ENCODE measurements around the gene KAT5. TPM values are rescaled to one million over a fixed set of nuclear protein-coding genes. Genes with fewer than 3 reads are reported as not detected.
A peak's percentile ranks its signal among the peaks of the same experiment; 100 is the strongest.

Gene KAT5
- total and polyA plus RNA-seq, 2 of the 13 experiments (the other 11 are each of a cell fraction or from before 2014, with no cell fraction given): 35.2 to 48.3 TPM

DNA sequence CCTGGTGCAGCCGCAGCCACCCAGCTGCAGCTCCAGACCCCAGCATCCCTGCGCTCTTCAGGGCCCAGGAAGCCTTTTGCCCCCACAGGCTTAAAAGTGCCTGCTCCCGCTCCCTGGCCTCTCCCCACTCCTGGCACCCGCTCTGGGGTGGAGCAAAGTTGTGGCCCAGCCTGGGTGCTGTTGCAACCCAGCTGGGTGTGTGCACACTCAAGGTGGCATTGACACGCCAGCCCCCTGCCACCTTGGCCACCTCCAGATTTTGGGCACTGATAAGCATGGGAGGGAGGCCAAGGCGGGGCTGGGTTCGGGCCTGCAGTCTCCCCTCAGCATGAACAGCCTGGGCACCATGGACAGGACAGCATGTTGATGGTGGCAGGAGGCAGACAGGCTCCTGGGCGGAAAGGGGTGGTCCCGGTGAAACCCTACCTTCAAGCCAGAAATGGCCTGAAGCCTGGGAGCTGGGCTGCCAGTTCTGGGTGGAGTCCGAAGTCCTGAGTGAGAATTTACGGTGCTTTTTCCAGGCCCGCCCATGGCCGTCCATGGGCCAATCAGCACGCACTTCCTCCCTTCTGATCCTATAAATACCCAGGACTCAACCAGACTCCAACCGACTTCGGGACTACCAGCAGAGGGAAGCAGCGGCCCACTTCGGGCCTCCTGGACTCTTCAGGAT, 32.1 kb downstream of the KAT5 start (continued):
- TF ChIP-seq, protein P1, sequence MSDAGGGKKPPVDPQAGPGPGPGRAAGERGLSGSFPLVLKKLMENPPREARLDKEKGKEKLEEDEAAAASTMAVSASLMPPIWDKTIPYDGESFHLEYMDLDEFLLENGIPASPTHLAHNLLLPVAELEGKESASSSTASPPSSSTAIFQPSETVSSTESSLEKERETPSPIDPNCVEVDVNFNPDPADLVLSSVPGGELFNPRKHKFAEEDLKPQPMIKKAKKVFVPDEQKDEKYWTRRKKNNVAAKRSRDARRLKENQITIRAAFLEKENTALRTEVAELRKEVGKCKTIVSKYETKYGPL (CRISPR knock-in tag; IDR thresholded peaks at IDR 0.05): no peak
- TF ChIP-seq ZNF546 (CRISPR knock-in tag; conservative IDR thresholded peaks at IDR 0.05) (no peak), TBL1XR1 (IDR thresholded peaks at IDR 0.05; ENCODE audit: borderline replicate concordance, low read length, partially characterized antibody) (no peak), ZBTB7B (CRISPR knock-in tag; IDR thresholded peaks at IDR 0.05) (0 out of 2 replicates have a peak, but pooled peaks have one; percentile 25), TBX2 (CRISPR knock-in tag; IDR thresholded peaks at IDR 0.05; ENCODE audit: borderline replicate concordance) (0 out of 2 replicates have a peak, but pooled peaks have one; percentile 39), ZNF773 (CRISPR knock-in tag; IDR thresholded peaks at IDR 0.05; ENCODE audit: borderline replicate concordance) (no peak), ZSCAN12 (CRISPR knock-in tag; IDR thresholded peaks at IDR 0.05) (no peak), SP2 (CRISPR knock-in tag; IDR thresholded peaks at IDR 0.05) (peak; percentile 67), ZNF841 (CRISPR knock-in tag; IDR thresholded peaks at IDR 0.05; ENCODE audit: borderline replicate concordance) (no peak), MATR3 (CRISPR knock-in tag; IDR thresholded peaks at IDR 0.05) (no peak), ZNF17 (CRISPR knock-in tag; IDR thresholded peaks at IDR 0.05) (no peak), MXI1 (IDR thresholded peaks at IDR 0.05; ENCODE audit: borderline replicate concordance, low read depth, low read length) (no peak; the same call in 2 of the 3 replicates), ZFYVE20 (CRISPR knock-in tag; IDR thresholded peaks at IDR 0.05; ENCODE audit: borderline replicate concordance, low read depth) (no peak), FOXO1 (CRISPR knock-in tag; IDR thresholded peaks at IDR 0.05) (no peak), ZNF782 (CRISPR knock-in tag; IDR thresholded peaks at IDR 0.05; ENCODE audit: borderline replicate concordance) (no peak), HMGA1 (CRISPR knock-in tag; conservative IDR thresholded peaks at IDR 0.05) (no peak), WIZ (CRISPR knock-in tag; IDR thresholded peaks at IDR 0.05) (no peak)
- TF ChIP-seq, protein P2, sequence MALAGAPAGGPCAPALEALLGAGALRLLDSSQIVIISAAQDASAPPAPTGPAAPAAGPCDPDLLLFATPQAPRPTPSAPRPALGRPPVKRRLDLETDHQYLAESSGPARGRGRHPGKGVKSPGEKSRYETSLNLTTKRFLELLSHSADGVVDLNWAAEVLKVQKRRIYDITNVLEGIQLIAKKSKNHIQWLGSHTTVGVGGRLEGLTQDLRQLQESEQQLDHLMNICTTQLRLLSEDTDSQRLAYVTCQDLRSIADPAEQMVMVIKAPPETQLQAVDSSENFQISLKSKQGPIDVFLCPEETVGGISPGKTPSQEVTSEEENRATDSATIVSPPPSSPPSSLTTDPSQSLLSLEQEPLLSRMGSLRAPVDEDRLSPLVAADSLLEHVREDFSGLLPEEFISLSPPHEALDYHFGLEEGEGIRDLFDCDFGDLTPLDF (CRISPR knock-in tag; IDR thresholded peaks at IDR 0.05): no peak
- TF ChIP-seq, protein P3, sequence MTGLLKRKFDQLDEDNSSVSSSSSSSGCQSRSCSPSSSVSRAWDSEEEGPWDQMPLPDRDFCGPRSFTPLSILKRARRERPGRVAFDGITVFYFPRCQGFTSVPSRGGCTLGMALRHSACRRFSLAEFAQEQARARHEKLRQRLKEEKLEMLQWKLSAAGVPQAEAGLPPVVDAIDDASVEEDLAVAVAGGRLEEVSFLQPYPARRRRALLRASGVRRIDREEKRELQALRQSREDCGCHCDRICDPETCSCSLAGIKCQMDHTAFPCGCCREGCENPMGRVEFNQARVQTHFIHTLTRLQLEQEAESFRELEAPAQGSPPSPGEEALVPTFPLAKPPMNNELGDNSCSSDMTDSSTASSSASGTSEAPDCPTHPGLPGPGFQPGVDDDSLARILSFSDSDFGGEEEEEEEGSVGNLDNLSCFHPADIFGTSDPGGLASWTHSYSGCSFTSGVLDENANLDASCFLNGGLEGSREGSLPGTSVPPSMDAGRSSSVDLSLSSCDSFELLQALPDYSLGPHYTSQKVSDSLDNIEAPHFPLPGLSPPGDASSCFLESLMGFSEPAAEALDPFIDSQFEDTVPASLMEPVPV (CRISPR knock-in tag; IDR thresholded peaks at IDR 0.05): 0 out of 2 replicates have a peak, but pooled peaks have one; percentile 25
- TF ChIP-seq, protein P4, sequence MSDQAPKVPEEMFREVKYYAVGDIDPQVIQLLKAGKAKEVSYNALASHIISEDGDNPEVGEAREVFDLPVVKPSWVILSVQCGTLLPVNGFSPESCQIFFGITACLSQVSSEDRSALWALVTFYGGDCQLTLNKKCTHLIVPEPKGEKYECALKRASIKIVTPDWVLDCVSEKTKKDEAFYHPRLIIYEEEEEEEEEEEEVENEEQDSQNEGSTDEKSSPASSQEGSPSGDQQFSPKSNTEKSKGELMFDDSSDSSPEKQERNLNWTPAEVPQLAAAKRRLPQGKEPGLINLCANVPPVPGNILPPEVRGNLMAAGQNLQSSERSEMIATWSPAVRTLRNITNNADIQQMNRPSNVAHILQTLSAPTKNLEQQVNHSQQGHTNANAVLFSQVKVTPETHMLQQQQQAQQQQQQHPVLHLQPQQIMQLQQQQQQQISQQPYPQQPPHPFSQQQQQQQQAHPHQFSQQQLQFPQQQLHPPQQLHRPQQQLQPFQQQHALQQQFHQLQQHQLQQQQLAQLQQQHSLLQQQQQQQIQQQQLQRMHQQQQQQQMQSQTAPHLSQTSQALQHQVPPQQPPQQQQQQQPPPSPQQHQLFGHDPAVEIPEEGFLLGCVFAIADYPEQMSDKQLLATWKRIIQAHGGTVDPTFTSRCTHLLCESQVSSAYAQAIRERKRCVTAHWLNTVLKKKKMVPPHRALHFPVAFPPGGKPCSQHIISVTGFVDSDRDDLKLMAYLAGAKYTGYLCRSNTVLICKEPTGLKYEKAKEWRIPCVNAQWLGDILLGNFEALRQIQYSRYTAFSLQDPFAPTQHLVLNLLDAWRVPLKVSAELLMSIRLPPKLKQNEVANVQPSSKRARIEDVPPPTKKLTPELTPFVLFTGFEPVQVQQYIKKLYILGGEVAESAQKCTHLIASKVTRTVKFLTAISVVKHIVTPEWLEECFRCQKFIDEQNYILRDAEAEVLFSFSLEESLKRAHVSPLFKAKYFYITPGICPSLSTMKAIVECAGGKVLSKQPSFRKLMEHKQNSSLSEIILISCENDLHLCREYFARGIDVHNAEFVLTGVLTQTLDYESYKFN (CRISPR knock-in tag; conservative IDR thresholded peaks at IDR 0.05): no peak; the same call in 1 of the 2 replicates
- TF ChIP-seq, protein P5, sequence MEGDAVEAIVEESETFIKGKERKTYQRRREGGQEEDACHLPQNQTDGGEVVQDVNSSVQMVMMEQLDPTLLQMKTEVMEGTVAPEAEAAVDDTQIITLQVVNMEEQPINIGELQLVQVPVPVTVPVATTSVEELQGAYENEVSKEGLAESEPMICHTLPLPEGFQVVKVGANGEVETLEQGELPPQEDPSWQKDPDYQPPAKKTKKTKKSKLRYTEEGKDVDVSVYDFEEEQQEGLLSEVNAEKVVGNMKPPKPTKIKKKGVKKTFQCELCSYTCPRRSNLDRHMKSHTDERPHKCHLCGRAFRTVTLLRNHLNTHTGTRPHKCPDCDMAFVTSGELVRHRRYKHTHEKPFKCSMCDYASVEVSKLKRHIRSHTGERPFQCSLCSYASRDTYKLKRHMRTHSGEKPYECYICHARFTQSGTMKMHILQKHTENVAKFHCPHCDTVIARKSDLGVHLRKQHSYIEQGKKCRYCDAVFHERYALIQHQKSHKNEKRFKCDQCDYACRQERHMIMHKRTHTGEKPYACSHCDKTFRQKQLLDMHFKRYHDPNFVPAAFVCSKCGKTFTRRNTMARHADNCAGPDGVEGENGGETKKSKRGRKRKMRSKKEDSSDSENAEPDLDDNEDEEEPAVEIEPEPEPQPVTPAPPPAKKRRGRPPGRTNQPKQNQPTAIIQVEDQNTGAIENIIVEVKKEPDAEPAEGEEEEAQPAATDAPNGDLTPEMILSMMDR (CRISPR knock-in tag; IDR thresholded peaks at IDR 0.05): peak; percentile 91
